SK-N-MC (cell line): Measurements from ENCODE around the gene TBC1D22A.

Experiments used
- DNase-seq: peaks from one replicate; pipeline ENCODE4 v3.0.0-alpha.2; 2011; ENCODE audit warnings: low read depth, low spot score
- H3K27ac ChIP-seq: fragments of 200-600 bp; sonication (generic); 2 replicates; pipeline ENCODE4 v1.5.1; 2016; ENCODE audit warnings: mixed run types
- H3K36me3 ChIP-seq: fragments of 200-600 bp; sonication (generic); 2 replicates; pipeline ENCODE4 v1.6.1; 2017; ENCODE audit warnings: antibody characterized with exemption, low read length, mixed read lengths; ENCODE audit not compliant: insufficient read depth
- H3K4me3 ChIP-seq: fragments of 200-600 bp; sonication (generic); 2 replicates; pipeline ENCODE4 v1.5.1; 2016
- H3K9ac ChIP-seq: fragments of 200-600 bp; sonication (generic); 2 replicates; pipeline ENCODE4 v1.8.0; 2017; ENCODE audit warnings: mixed run types, mixed read lengths; ENCODE audit not compliant: insufficient read length
- H3K9me3 ChIP-seq: fragments of 200-600 bp; sonication (generic); 2 replicates; pipeline ENCODE4 v1.6.1; 2017; ENCODE audit warnings: low read depth, mild to moderate bottlenecking, antibody characterized with exemption, low read length, moderate library complexity, mixed read lengths
- EZH2 ChIP-seq: fragments of 200-600 bp; sonication (generic); IDR thresholded peaks from one replicate; pipeline ENCODE4 v1.6.1; 2017; ENCODE audit warnings: antibody characterized with exemption
- FOXP2 ChIP-seq: optimal IDR thresholded peaks from 2 replicates; pipeline ENCODE3; 2011; ENCODE audit warnings: mild to moderate bottlenecking, moderate library complexity; ENCODE audit not compliant: insufficient read depth; ENCODE audit errors: extremely low read length, control extremely low read depth
- POLR2AphosphoS5 ChIP-seq: IDR thresholded peaks from 2 replicates; pipeline ENCODE4 v1.6.1; 2012; ENCODE audit warnings: mild to moderate bottlenecking, low read depth, low read length, borderline replicate concordance

The TBC1D22A gene

DNA sequence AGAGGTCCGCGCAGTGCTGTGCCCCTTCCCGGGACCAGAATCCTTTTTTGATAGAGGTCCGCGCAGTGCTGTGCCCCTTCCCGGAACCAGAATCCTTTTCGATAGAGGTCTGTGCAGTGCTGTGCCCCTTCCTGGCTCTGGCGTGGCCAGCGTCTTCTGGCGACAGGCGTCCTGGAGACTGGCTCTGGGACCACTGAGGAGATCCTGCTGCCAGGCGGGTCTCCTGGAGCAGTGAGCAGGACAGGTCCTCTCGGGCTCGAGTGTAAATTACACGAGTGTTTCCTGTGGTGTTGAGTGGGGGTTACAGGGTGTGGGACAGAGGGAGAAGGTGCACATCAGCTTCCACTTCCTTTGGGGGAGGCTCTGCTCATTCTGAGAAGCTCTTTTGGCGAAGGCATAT lies 98.1 kb downstream of the TBC1D22A start:
- TF ChIP-seq EZH2 (no peak), POLR2AphosphoS5 (no peak), FOXP2 (no peak)
- Histone ChIP-seq H3K9me3 (no peaks in the 10 kb centered on the region), H3K9ac (no peak overlapping the region), H3K36me3 (no peaks in the 10 kb centered on the region), H3K27ac (no peak overlapping the region), H3K4me3 (no peak overlapping the region)
- DNase-seq, result no peak

DNA sequence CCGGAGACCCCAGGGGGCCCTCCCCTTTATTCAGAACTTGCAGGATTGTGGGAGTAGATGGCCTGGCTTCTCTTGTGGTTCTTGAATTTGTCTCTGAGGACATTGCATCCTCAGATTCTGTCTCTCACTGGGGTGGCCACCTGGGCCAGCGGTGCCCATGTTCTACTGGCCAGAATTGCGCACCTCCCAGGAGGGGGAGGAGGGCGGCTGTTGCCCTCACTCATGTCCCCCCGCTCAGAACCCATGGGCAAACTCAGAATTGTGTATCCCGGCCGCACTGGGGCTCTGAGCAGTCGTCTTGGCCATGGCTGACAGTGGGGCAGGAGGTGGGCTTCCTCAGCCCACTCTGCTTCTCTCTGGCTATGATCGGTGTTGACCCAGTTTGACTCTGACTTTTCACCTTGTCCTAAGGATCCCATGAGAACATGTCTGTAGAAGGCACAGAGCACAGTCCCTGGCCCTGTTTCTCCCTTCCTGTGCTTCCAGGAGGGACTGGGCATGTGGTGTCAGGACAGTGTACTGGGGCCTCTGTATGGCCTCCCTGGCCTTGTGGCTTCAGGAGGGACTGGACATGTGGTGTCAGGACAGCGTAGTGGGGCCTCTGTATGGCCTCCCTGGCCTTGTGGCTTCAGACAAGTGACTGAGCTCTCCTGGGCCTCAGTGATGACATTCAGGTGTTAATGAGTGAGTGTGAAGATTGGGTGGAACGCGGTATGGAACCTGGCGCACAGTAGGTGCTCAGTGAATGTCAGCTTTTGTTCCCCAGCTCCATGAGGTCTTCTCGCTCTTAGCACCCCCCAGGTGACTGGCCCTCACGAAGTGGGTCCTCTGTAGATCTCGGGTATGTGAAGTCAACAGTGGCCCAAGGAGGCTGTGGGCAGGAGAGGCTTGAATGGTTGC lies 99.3 kb downstream of the TBC1D22A start:
- Histone ChIP-seq H3K36me3 (no peaks in the 10 kb centered on the region), H3K9ac (no peak overlapping the region), H3K27ac (no peak overlapping the region), H3K9me3 (no peaks in the 10 kb centered on the region), H3K4me3 (no peak overlapping the region)
- TF ChIP-seq EZH2 (no peak), FOXP2 (no peak), POLR2AphosphoS5 (no peak)
- DNase-seq, result no peak

DNA sequence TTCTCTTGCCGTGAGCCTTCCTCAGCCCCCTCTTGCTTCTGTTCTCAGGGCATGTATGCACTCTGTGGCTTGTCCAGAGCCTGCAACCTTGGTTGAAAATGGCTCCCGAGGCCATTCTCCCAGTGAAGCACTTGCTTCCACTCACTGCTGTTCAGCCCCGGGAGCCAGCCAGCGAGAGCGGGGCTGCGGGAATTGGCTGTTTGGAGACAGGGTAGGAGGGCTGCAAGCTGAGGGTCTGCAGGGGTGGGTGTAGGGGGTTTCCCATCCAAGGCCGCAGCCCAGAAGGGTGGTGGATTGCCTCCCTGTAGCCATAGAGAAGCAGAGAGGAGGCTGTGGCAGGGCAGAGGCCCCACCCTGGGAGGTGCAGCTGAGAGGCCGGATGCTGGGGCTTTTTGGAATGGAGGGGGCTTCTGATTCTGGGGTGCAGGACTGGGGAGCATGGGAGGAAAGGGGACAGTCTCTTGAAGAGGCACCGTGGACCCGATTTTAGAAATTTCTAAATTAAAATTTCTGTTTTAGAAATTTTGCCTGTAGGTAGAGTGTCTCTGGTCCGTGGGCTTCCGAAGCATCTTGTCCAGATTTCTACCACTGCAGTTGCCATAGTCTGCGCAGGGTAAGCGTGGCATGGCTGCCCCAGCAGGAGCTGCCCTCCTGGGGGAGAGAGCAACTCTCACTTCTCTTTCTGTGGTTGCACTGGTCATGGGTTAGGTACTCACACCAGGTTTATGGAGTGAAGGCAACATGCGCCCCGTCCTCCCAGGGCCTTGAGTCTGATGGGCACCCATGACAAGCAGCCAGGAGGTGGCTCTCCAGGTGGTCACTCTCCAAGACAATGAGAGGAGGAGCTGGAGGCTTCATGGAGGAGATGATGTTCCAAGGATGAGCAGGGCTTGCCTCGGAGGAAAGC lies 100.2 kb downstream of the TBC1D22A start:
- no peaks in the 10 kb centered on the region for H3K9me3 ChIP-seq
- H3K9ac ChIP-seq, result no peak overlapping the region
- no peak overlapping the region for H3K27ac ChIP-seq
- no peak for DNase-seq
- H3K4me3 ChIP-seq, result no peak overlapping the region
- no peaks in the 10 kb centered on the region for H3K36me3 ChIP-seq
- TF ChIP-seq FOXP2, result no peak
- TF ChIP-seq EZH2, result no peak
- no peak for TF ChIP-seq POLR2AphosphoS5

DNA sequence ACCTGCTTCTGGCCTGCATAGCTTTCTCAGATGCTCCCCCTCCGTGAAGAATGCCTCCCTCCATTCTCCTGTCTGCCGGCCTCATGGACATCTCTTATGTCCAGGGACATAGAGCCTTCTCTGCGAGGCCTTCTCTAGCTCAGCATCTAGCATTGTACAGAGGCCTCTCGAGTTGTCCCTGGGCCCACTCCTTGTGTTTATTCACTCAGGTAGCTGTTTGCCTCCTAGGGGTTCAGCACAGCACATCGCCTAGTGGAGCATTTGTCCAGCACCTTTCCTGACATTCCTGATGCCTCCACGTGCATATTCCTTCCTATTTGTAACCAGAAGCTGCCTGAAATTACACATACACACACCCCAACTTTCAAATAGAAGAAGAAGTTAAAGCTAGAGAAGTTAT lies 101.3 kb downstream of the TBC1D22A start:
- no peak for DNase-seq
- no peak for TF ChIP-seq POLR2AphosphoS5
- TF ChIP-seq EZH2, result no peak
- TF ChIP-seq FOXP2, result no peak
- H3K9ac ChIP-seq, result no peak overlapping the region
- H3K9me3 ChIP-seq, result no peaks in the 10 kb centered on the region
- no peak overlapping the region for H3K27ac ChIP-seq
- no peaks in the 10 kb centered on the region for H3K36me3 ChIP-seq
- H3K4me3 ChIP-seq, result no peak overlapping the region

DNA sequence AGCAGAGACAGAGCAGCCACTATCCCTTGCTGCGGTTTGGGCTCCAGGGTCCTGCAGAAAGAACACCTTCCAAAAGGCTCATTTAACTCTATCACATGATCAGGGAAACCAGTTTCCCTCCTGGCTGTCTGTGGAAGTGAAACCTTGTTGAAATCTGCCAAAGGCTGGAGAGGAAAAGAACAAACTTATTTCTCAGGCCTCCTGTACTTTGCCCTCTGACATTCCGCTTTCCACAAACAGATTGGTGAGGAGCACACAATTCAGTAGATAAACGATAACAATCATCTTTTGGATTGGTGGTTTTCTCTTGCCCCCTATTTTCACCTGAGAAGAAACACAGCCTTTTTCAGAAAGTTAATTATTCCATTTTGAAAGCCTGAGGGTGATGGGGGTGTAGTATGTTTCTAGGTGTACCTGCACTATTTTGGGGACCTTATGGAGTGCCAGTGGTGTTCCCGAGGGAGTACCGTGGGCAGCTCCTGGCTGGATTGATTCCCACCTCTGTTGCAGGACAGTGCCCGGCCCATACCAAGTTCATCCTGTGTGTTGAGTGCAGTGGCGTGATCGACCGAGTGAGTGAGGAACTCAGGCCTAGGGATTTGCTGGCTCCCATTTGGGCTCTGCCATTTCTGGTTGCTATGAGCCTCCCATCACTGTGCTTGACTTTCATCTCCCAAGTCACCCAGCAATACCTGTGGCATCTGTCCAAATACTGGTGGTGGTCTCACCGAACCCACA lies 102.0 kb downstream of the TBC1D22A start:
- Histone ChIP-seq H3K9ac (no peak overlapping the region), H3K4me3 (no peak overlapping the region), H3K36me3 (no peaks in the 10 kb centered on the region), H3K27ac (no peak overlapping the region), H3K9me3 (no peaks in the 10 kb centered on the region)
- TF ChIP-seq EZH2 (no peak), POLR2AphosphoS5 (no peak), FOXP2 (no peak)
- DNase-seq, result no peak

DNA sequence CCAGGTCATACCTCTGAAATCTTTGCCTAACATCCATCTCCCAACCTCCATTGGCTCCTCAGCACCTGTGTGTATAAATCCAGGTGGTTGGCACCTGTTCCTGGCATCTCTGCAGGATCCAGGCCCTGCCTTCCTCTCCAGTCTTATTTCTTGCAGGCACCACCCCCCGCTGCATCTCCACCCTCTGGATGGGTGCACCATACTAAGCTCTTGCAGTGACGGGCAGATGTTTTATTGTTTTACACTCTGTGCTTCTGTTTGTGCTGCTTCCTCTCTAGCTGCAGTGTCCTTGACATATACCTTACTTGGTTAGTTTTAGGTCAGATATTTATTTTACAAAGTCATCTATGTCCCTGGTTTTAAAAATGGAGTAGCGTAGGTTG lies 102.6 kb downstream of the TBC1D22A start:
- Histone ChIP-seq H3K4me3 (no peak overlapping the region), H3K36me3 (no peaks in the 10 kb centered on the region; the same call in 1 of the 2 replicates)
- no peak for DNase-seq

DNA sequence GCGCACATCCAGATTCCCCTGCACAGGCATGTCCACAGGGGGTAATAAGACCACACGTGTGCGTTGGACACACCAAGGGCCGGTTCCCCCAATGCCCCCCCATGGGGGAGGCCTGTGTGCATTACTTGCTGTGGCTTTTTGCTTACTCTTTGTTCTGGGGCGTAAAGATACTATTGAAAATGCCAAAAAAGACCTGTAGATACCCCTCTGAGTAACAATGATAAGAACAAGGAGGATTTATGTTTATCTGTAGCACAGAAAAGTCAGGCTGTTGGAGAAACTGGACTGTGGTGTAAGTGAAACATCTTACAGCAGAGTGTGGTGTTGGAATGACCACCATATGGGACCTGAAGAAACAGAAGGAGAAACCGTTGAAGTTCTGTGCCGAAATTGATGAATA lies 103.2 kb downstream of the TBC1D22A start:
- H3K9ac ChIP-seq, result no peak overlapping the region
- H3K36me3 ChIP-seq, result no peaks in the 10 kb centered on the region; the same call in 1 of the 2 replicates
- no peak for TF ChIP-seq FOXP2
- no peak for TF ChIP-seq POLR2AphosphoS5
- no peak for TF ChIP-seq EZH2
- no peak overlapping the region for H3K4me3 ChIP-seq
- no peaks in the 10 kb centered on the region for H3K9me3 ChIP-seq
- no peak for DNase-seq
- no peak overlapping the region for H3K27ac ChIP-seq

More for the DNA sequence above, 102.6 kb downstream of the TBC1D22A start:
- TF ChIP-seq EZH2 (no peak), POLR2AphosphoS5 (no peak), FOXP2 (no peak)
- Histone ChIP-seq H3K9ac (no peak overlapping the region), H3K9me3 (no peaks in the 10 kb centered on the region), H3K27ac (no peak overlapping the region)

DNA sequence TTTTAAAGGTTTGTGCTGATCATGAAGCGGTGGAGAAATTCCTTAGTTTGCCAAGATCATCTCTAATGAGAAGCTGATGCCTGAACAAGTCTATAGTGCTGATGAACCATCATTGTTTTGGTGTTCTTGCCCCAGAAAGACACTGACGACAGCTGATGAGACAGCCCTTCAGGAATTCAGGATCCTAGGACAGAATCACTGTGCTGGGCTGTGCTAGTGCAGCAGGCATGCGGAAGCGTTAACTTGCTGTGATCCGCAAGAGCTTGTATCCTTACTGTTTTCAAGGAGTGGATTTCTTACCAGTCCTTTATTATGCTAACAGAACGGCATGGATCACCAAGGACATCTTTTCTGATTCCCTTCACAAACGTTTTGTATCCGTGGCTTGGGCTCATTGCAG lies 104.1 kb downstream of the TBC1D22A start:
- no peak for DNase-seq
- H3K4me3 ChIP-seq, result no peak overlapping the region
- no peaks in the 10 kb centered on the region for H3K9me3 ChIP-seq
- H3K36me3 ChIP-seq, result no peaks in the 10 kb centered on the region; the same call in 1 of the 2 replicates
- TF ChIP-seq EZH2 (no peak), FOXP2 (no peak), POLR2AphosphoS5 (no peak)
- no peak overlapping the region for H3K27ac ChIP-seq
- H3K9ac ChIP-seq, result no peak overlapping the region
